Pancreas (tissue), 10 donors: ENCODE data around the gene MCTP1. TPM values are rescaled to one million over a fixed set of nuclear protein-coding genes. Genes with fewer than 3 reads are reported as not detected.

ENCODE experiments used
- ATAC-seq, 4 donors: fragments of 200-7000 bp; cut with Tn5 transposase; one replicate each; pipeline versions ENCODE4 v1.8.0 to v1.9.1; 2020; ENCODE audit warnings: mild to moderate bottlenecking in 4 of 4, moderate library complexity in 4 of 4
- DNase-seq, 6 donors: peaks; one replicate each; pipeline ENCODE4 v3.0.0-alpha.2; 2020
- FAIRE-seq: peaks from 2 replicates; lab custom pipeline; 2012; peaks lifted over from hg19 to GRCh38; lab: Jason Lieb, UNC
- H3K27ac ChIP-seq, 4 donors: fragments of 200-600 bp; sonication (generic); 1 replicate in 3 of 4; 2 replicates in 1 of 4; pipeline versions ENCODE4 v1.5.0 to v1.8.0; 2020
- H3K27me3 ChIP-seq, 4 donors: fragments of 200-600 bp; one replicate each; pipeline ENCODE4 v1.8.0; 2021
- H3K36me3 ChIP-seq, 3 donors: fragments of 200-600 bp; sonication (generic) in 1 of 3; one replicate each; pipeline versions ENCODE4 v1.5.0 to v1.8.0; 2020 to 2021
- H3K4me1 ChIP-seq, 3 donors: fragments of 200-600 bp; one replicate each; pipeline ENCODE4 v1.8.0; 2021
- H3K4me3 ChIP-seq, 4 donors: fragments of 200-600 bp; sonication (generic) in 2 of 4; one replicate each; pipeline versions ENCODE4 v1.5.0 to v1.8.0; 2020 to 2021
- H3K9me3 ChIP-seq, 4 donors: fragments of 200-600 bp; one replicate each; pipeline ENCODE4 v1.8.0; 2021
- WGBS, 2 donors: extraction: QIAGEN DNeasy Blood & Tissue Kit; methylation state at CpG; one replicate each; pipeline ENCODE4 v1.1.7; 2013; 5-methylcytosine and 5-hydroxymethylcytosine counted together
- intact Hi-C, 3 donors: fragments of 100-400 bp; cut with DNase I; formaldehyde crosslinking; loops; one replicate each; pipeline versions ENCODE4 v1.11.1 to v1.14.2; 2022
- polyA plus RNA-seq, 2 donors: library from polyadenylated mRNA; stranded (reverse); fragments of 200-250 nt; gene quantifications; one replicate each; pipeline ENCODE4 v1.2.3, GENCODE V29; 2013
- total RNA-seq, 6 donors: library from RNA; stranded (reverse); fragmentation: NEBNext Ultra II Directional in 4 of 6; extraction: Animal tissue kit (Norgen Biotek cat#: 25700) in 4 of 6; gene quantifications; one replicate each; pipeline versions ENCODE4 v1.2.1 to v1.2.4, GENCODE V29; 2021 to 2023
- TF ChIP-seq, protein P1 (sequence below), 4 donors: fragments of 200-600 bp; sonication (generic) in 3 of 4; IDR thresholded peaks; one replicate each; pipeline versions ENCODE4 v1.5.0 to v1.8.0; 2021; ENCODE audit warnings: antibody characterized with exemption in 4 of 4
- donor health status: healthy with polysubstance abuse.
- donor health status: DM: no; HTN: no; CAD: no; lungs with moderate emphysema.
- donor health status: DM: no; HTN: no; CAD: no.
- donor health status: control.
- donor health status: control.
- donor health status: Bipolar disorder and iron deficiency.
- donor health status: DM: yes; HTN: yes; CAD: no.
- donor health status: DM: no; HTN: no; CAD: no.
- donor health status: DM: no; HTN: no; CAD: no.
- donor health status: DM: yes; HTN: yes; CAD: no.

Gene MCTP1
- total and polyA plus RNA-seq, 8 donors: 0.80 to 8.1 (median 2.2) TPM

DNA sequence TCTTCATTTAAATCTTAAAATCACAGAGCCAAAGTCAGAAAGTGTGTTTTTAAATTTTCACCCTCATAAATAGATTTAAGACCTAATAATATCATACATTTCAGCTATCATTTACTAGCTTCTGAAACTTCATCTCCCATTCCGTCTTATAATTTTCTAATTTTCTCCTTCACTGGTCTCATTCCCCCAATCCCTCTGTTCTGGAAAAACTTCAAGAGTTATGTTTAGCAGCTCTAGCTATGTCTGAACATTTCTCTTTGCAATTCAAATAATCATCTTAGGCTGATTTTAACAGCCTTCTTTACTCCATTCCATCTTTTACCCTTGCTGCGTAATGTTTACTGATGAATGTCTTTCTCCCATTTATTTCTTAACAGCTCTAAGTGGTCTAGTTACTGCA is 474.0 kb downstream of the MCTP1 start:
- no peaks in the 10 kb centered on the region for H3K36me3 ChIP-seq
- ATAC-seq (no peak), DNase-seq (no peak), FAIRE-seq (no peak)
- intact Hi-C loops: no loop called here
- H3K4me1 ChIP-seq: no peaks in the 10 kb centered on the region
- no peak overlapping the region for H3K4me3 ChIP-seq
- no peaks in the 10 kb centered on the region for H3K27me3 ChIP-seq
- TF ChIP-seq, protein P1, sequence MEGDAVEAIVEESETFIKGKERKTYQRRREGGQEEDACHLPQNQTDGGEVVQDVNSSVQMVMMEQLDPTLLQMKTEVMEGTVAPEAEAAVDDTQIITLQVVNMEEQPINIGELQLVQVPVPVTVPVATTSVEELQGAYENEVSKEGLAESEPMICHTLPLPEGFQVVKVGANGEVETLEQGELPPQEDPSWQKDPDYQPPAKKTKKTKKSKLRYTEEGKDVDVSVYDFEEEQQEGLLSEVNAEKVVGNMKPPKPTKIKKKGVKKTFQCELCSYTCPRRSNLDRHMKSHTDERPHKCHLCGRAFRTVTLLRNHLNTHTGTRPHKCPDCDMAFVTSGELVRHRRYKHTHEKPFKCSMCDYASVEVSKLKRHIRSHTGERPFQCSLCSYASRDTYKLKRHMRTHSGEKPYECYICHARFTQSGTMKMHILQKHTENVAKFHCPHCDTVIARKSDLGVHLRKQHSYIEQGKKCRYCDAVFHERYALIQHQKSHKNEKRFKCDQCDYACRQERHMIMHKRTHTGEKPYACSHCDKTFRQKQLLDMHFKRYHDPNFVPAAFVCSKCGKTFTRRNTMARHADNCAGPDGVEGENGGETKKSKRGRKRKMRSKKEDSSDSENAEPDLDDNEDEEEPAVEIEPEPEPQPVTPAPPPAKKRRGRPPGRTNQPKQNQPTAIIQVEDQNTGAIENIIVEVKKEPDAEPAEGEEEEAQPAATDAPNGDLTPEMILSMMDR (IDR thresholded peaks at IDR 0.05): no peak
- H3K9me3 ChIP-seq: no peaks in the 10 kb centered on the region
- WGBS, 2 donors: 80 to 89% methylated on average over 2 of the region's 2 CpGs
- H3K27ac ChIP-seq: no peak overlapping the region

- Histone ChIP-seq H3K4me1 (no peaks in the 10 kb centered on the region), H3K36me3 (no peaks in the 10 kb centered on the region), H3K27ac (no peak overlapping the region), H3K4me3 (no peak overlapping the region), H3K9me3 (no peaks in the 10 kb centered on the region), H3K27me3 (no peaks in the 10 kb centered on the region)
- intact Hi-C loops: no loop called here
- no peak for ATAC-seq
- FAIRE-seq: no peak
- TF ChIP-seq, protein P1 (IDR thresholded peaks at IDR 0.05): no peak
- no peak for DNase-seq
Observed at GRCh38 chr5:94810281-94810680, 474.6 kb downstream of the MCTP1 start.

DNA sequence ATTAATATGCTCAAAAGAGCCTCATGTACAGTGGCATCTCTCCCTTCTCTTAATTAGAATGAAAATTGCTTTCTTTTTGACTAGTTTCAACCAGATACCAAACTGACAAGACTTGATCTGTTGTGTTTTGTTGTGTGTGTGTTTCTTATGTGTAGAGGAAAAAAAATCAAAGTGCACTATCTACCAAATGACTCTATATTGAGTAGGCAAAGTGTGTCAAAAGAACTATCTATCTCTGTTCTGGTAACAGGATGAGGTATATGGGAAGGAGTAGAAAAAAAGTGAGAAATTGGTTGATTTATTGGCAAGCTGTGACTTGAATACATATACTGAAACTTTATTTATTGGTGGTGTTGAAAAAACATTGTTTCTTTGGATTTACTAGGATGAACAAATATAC is 476.4 kb downstream of the MCTP1 start:
- DNase-seq (no peak), ATAC-seq (no peak), FAIRE-seq (no peak)
- Histone ChIP-seq H3K4me1 (no peaks in the 10 kb centered on the region), H3K36me3 (no peaks in the 10 kb centered on the region), H3K27ac (no peak overlapping the region), H3K27me3 (no peaks in the 10 kb centered on the region), H3K9me3 (no peaks in the 10 kb centered on the region), H3K4me3 (no peak overlapping the region)
- intact Hi-C loops: no loop called here
- TF ChIP-seq, protein P1 (IDR thresholded peaks at IDR 0.05): no peak

- Histone ChIP-seq H3K27me3 (no peaks in the 10 kb centered on the region), H3K27ac (no peak overlapping the region), H3K4me1 (no peaks in the 10 kb centered on the region), H3K4me3 (no peak overlapping the region), H3K9me3 (no peaks in the 10 kb centered on the region), H3K36me3 (no peaks in the 10 kb centered on the region)
- intact Hi-C loops: no loop called here
- TF ChIP-seq, protein P1 (IDR thresholded peaks at IDR 0.05): no peak
- no peak for FAIRE-seq
- 44 to 59% methylated on average over 1 of the region's 1 CpG for WGBS, 2 donors
- DNase-seq: no peak
- ATAC-seq: no peak
Observed at GRCh38 chr5:94807985-94808384, 476.9 kb downstream of the MCTP1 start.

DNA sequence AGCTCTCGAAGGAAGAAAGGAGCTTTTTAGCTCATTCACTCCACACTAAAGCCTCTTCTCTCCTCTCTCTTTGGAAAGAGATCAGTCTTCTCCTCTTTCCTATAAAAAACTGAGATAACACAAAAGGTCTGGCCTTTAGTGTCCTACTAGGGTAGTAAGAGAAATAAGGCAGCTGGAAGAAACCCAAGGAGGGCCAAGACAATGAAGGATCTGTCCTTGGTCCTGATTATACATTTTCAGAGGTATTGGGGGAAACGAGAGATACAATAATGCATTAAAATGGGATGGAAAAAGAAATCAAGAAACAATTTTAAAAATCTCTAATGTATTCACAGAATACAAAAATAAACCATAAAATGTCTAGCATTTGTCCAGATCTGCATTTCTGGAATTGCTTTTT is 482.4 kb downstream of the MCTP1 start:
- H3K4me3 ChIP-seq: no peak overlapping the region
- no peaks in the 10 kb centered on the region for H3K27me3 ChIP-seq
- H3K36me3 ChIP-seq: no peaks in the 10 kb centered on the region
- no peak overlapping the region for H3K27ac ChIP-seq
- TF ChIP-seq, protein P1 (IDR thresholded peaks at IDR 0.05): no peak
- FAIRE-seq (no peak), DNase-seq (no peak), ATAC-seq (no peak)
- no peaks in the 10 kb centered on the region for H3K4me1 ChIP-seq
- intact Hi-C loops: no loop called here
- H3K9me3 ChIP-seq: no peaks in the 10 kb centered on the region
- WGBS, 2 donors: 59 to 71% methylated on average over 2 of the region's 2 CpGs
